Measurements from ENCODE around the gene KIF11. TPM values are rescaled to one million over a fixed set of nuclear protein-coding genes. Genes with fewer than 3 reads are reported as not detected.

Gene KIF11
- total and polyA plus RNA-seq, 10 donors, result 0.93 to 7.3 (median 4.2) TPM

GRCh38 chr10:92692080-92692671 is 99.2 kb downstream of the KIF11 start:
- peaks cover 0 to 45% (median 15%) of the 10 kb centered on the region in 6 donors for H3K36me3 ChIP-seq
- H3K27me3 ChIP-seq (replicated peaks in 1 of 7), result peaks cover 0 to 68% (median 0%) of the 10 kb centered on the region in 7 donors
- peaks cover 4 to 88% (median 62%) of the 10 kb centered on the region in 6 donors for H3K4me1 ChIP-seq
- intact Hi-C loops (cut with DNase I; ENCODE audit: low total_unique reads), result no loop called here
- DNase-seq, result peak; percentile 88
- no peak for TF ChIP-seq CTCF (IDR thresholded peaks at IDR 0.05 in 8 of 11, conservative IDR thresholded peaks at IDR 0.05 in 3 of 11)
- TF ChIP-seq POLR2AphosphoS5 (IDR thresholded peaks at IDR 0.05), result peak in 2 of 3 donors; percentile 12 to 42
- no peak for TF ChIP-seq POLR2A (IDR thresholded peaks at IDR 0.05)
- no peaks in the 10 kb centered on the region for H3K9me3 ChIP-seq
- peak overlapping the region; percentile 15 to 83 (median 71) for H3K4me3 ChIP-seq
- peak overlapping the region; percentile 82 to 99 (median 98) for H3K27ac ChIP-seq
- WGBS, 5 donors, result 18 to 34% (median 23%) methylated on average over 27 to 34 of the region's 34 CpGs

- intact Hi-C loops (cut with DNase I; ENCODE audit: low total_unique reads), result no loop called here
- peaks cover 4 to 92% (median 68%) of the 10 kb centered on the region in 6 donors for H3K4me1 ChIP-seq
- no peaks in the 10 kb centered on the region for H3K9me3 ChIP-seq
- TF ChIP-seq POLR2A (IDR thresholded peaks at IDR 0.05), result no peak
- no peak for TF ChIP-seq POLR2AphosphoS5 (IDR thresholded peaks at IDR 0.05)
- TF ChIP-seq CTCF (IDR thresholded peaks at IDR 0.05 in 8 of 11, conservative IDR thresholded peaks at IDR 0.05 in 3 of 11), result no peak
- 47 to 52% (median 50%) methylated on average over 7 of the region's 7 CpGs for WGBS, 5 donors
- no peak for DNase-seq
- H3K36me3 ChIP-seq, result peaks cover 0 to 45% (median 15%) of the 10 kb centered on the region in 6 donors
- H3K27me3 ChIP-seq (replicated peaks in 1 of 7), result peaks cover 0 to 73% (median 0%) of the 10 kb centered on the region in 7 donors
- peak overlapping the region; percentile 15 to 83 (median 71) for H3K4me3 ChIP-seq
- H3K27ac ChIP-seq, result peak overlapping the region in 7 of 8 donors; percentile 96 to 99 (median 99)
Observed at GRCh38 chr10:92692697-92693533, 100.0 kb downstream of the KIF11 start.

GRCh38 chr10:92693534-92693893 is 100.6 kb downstream of the KIF11 start:
- Histone ChIP-seq H3K27ac (no peak overlapping the region), H3K4me1 (peaks cover 4 to 92% (median 71%) of the 10 kb centered on the region in 6 donors), H3K36me3 (peaks cover 0 to 45% (median 15%) of the 10 kb centered on the region in 6 donors), H3K27me3 (replicated peaks in 1 of 7) (peaks cover 0 to 71% (median 0%) of the 10 kb centered on the region in 7 donors), H3K4me3 (no peak overlapping the region), H3K9me3 (no peaks in the 10 kb centered on the region)
- intact Hi-C loops (cut with DNase I; ENCODE audit: low total_unique reads), result no loop called here
- no peak for TF ChIP-seq POLR2AphosphoS5 (IDR thresholded peaks at IDR 0.05)
- TF ChIP-seq POLR2A (IDR thresholded peaks at IDR 0.05), result no peak
- TF ChIP-seq CTCF (IDR thresholded peaks at IDR 0.05 in 8 of 11, conservative IDR thresholded peaks at IDR 0.05 in 3 of 11), result no peak
- 66 to 80% (median 77%) methylated on average over 1 of the region's 1 CpG for WGBS, 5 donors
- DNase-seq, result no peak
